HepG2 (cell line): ENCODE measurements around the gene CACNA1I. TPM values are rescaled to one million over a fixed set of nuclear protein-coding genes. Genes with fewer than 3 reads are reported as not detected.

Source experiments
- ATF7 ChIP-seq, 2 experiments: fragments of 450-650 bp in 1 of 2; sonication (generic) in 1 of 2; formaldehyde crosslinking in 1 of 2; IDR thresholded peaks; 2 replicates each; pipeline versions ENCODE4 v1.4.0 to v1.6.1; 2016 to 2020; ENCODE audit warnings: antibody characterized with exemption in 1 of 2, mild to moderate bottlenecking in 1 of 2, missing genetic modification reagents in 1 of 2
- CCAR2 ChIP-seq: fragments of 200-400 bp; formaldehyde crosslinking; optimal IDR thresholded peaks from 2 replicates; pipeline ENCODE3; 2018; ENCODE audit warnings: low read depth, mild to moderate bottlenecking, low read length, moderate library complexity
- DPF2 ChIP-seq: sonication (generic); formaldehyde crosslinking; IDR thresholded peaks from 2 replicates; pipeline ENCODE4 v1.4.0; 2020; ENCODE audit warnings: mild to moderate bottlenecking, low read depth, missing genetic modification reagents, borderline replicate concordance
- FOXP1 ChIP-seq, 2 experiments: fragments of 450-650 bp in 1 of 2; IDR thresholded peaks; 2 replicates each; pipeline ENCODE4 v1.6.1; 2017 to 2018; ENCODE audit warnings: antibody characterized with exemption in 1 of 2
- GATAD2A ChIP-seq: IDR thresholded peaks from 2 replicates; pipeline ENCODE4 v1.6.1; 2016
- HOXA7 ChIP-seq: sonication (generic); formaldehyde crosslinking; IDR thresholded peaks from 2 replicates; pipeline ENCODE4 v1.8.1; 2022; ENCODE audit warnings: mild to moderate bottlenecking, missing genetic modification reagents, moderate library complexity
- ISX ChIP-seq: sonication (generic); formaldehyde crosslinking; conservative IDR thresholded peaks from 2 replicates; pipeline ENCODE4 v1.5.0; 2020; ENCODE audit warnings: missing genetic modification reagents
- KDM2A ChIP-seq: sonication (generic); formaldehyde crosslinking; IDR thresholded peaks from 2 replicates; pipeline ENCODE4 v1.4.0; 2020; ENCODE audit warnings: low read depth, missing genetic modification reagents, borderline replicate concordance
- PHF20 ChIP-seq: sonication (generic); formaldehyde crosslinking; IDR thresholded peaks from 2 replicates; pipeline ENCODE4 v1.5.0; 2020; ENCODE audit warnings: mild to moderate bottlenecking, missing genetic modification reagents
- SP4 ChIP-seq: sonication (generic); formaldehyde crosslinking; IDR thresholded peaks from 2 replicates; pipeline ENCODE4 v1.8.1; 2023; ENCODE audit warnings: mild to moderate bottlenecking, missing genetic modification reagents
- SRSF9 ChIP-seq: fragments of 200-400 bp; formaldehyde crosslinking; IDR thresholded peaks from 2 replicates; pipeline ENCODE4 v1.6.1; 2018; ENCODE audit warnings: borderline replicate concordance, mild to moderate bottlenecking, low read depth, low read length; ENCODE audit not compliant: insufficient read depth, poor library complexity, severe bottlenecking
- SUZ12 ChIP-seq: fragments of 150-350 bp; IDR thresholded peaks from 2 replicates; pipeline ENCODE4 v1.6.1; 2014; ENCODE audit warnings: low read depth, low read length
- TMF1 ChIP-seq: sonication (generic); formaldehyde crosslinking; IDR thresholded peaks from 2 replicates; pipeline ENCODE4 v1.8.1; 2022; ENCODE audit warnings: low read depth, missing genetic modification reagents
- XBP1 ChIP-seq: sonication (generic); formaldehyde crosslinking; IDR thresholded peaks from 2 replicates; pipeline ENCODE4 v1.5.0; 2020; ENCODE audit warnings: missing genetic modification reagents
- ZFP36 ChIP-seq: fragments of 150-350 bp; IDR thresholded peaks from 2 replicates; pipeline ENCODE4 v1.6.1; 2018; ENCODE audit warnings: borderline replicate concordance, low read length, low read depth; ENCODE audit not compliant: partially characterized antibody
- ZKSCAN5 ChIP-seq: sonication (generic); formaldehyde crosslinking; IDR thresholded peaks from 2 replicates; pipeline ENCODE4 v1.5.1; 2020; ENCODE audit warnings: mild to moderate bottlenecking, missing genetic modification reagents
- ZMAT3 ChIP-seq: sonication (generic); formaldehyde crosslinking; conservative IDR thresholded peaks from 2 replicates; pipeline ENCODE4 v1.7.0; 2021; ENCODE audit warnings: missing genetic modification reagents
- ZNF367 ChIP-seq: sonication (generic); formaldehyde crosslinking; IDR thresholded peaks from 2 replicates; pipeline ENCODE4 v1.4.0; 2020; ENCODE audit warnings: missing genetic modification reagents, borderline replicate concordance
- ZNF484 ChIP-seq: sonication (generic); formaldehyde crosslinking; IDR thresholded peaks from 2 replicates; pipeline ENCODE4 v1.5.1; 2020; ENCODE audit warnings: mild to moderate bottlenecking, low read depth, missing genetic modification reagents, borderline replicate concordance
- ZNF589 ChIP-seq: sonication (generic); formaldehyde crosslinking; conservative IDR thresholded peaks from 2 replicates; pipeline ENCODE4 v1.8.0; 2022; ENCODE audit warnings: mild to moderate bottlenecking, moderate library complexity, missing genetic modification reagents
- ZNF614 ChIP-seq: IDR thresholded peaks from 2 replicates; pipeline ENCODE4 v1.6.1; 2018; ENCODE audit warnings: missing biosample characterization, missing genetic modification reagents, inconsistent platforms, borderline replicate concordance
- ZNF891 ChIP-seq: sonication (generic); formaldehyde crosslinking; IDR thresholded peaks from 2 replicates; pipeline ENCODE4 v1.5.0; 2020; ENCODE audit warnings: mild to moderate bottlenecking, missing genetic modification reagents
- ZSCAN12 ChIP-seq: sonication (generic); formaldehyde crosslinking; IDR thresholded peaks from 2 replicates; pipeline ENCODE4 v1.9.0; 2021; ENCODE audit warnings: mild to moderate bottlenecking, missing genetic modification reagents
- polyA plus RNA-seq, 8 experiments: library from polyadenylated mRNA; depleted of rRNA in 3 of 8; stranded (reverse) in 7 of 8; unstranded in 1 of 8; fragments of >200 nt; fragmentation: Illumina TruSeq in 4 of 8; extraction: Trizol in 4 of 8; gene quantifications; 2 replicates each; pipeline versions ENCODE4 v1.2.1 to v1.2.3, GENCODE V29; 2011 to 2016; ENCODE audit warnings: low read depth in 4 of 8, missing spikeins in 1 of 8, mixed read lengths in 1 of 8; ENCODE audit not compliant: insufficient read depth in 1 of 8
- total RNA-seq, 5 experiments: library from RNA; depleted of rRNA; stranded (reverse); fragments of >200 nt; fragmentation: Illumina TruSeq; extraction: Trizol; gene quantifications; 2 replicates each; pipeline ENCODE4 v1.2.3, GENCODE V29; 2016; ENCODE audit warnings: low read depth in 1 of 5
- TF ChIP-seq, protein P1 (sequence below): sonication (generic); formaldehyde crosslinking; IDR thresholded peaks from 2 replicates; pipeline ENCODE4 v1.9.0; 2022; ENCODE audit warnings: low read depth, missing genetic modification reagents
- TF ChIP-seq, protein P2 (sequence below): sonication (generic); formaldehyde crosslinking; IDR thresholded peaks from 2 replicates; pipeline ENCODE4 v1.5.0; 2020; ENCODE audit warnings: missing genetic modification reagents
- TF ChIP-seq, protein P3 (sequence below): sonication (generic); formaldehyde crosslinking; IDR thresholded peaks from 2 replicates; pipeline ENCODE4 v1.5.1; 2020; ENCODE audit warnings: missing genetic modification reagents, mild to moderate bottlenecking, borderline replicate concordance

The CACNA1I gene
- total and polyA plus RNA-seq, 2 of the 13 experiments (the other 11 are each of a cell fraction or from before 2014, with no cell fraction given), result not detected

DNA sequence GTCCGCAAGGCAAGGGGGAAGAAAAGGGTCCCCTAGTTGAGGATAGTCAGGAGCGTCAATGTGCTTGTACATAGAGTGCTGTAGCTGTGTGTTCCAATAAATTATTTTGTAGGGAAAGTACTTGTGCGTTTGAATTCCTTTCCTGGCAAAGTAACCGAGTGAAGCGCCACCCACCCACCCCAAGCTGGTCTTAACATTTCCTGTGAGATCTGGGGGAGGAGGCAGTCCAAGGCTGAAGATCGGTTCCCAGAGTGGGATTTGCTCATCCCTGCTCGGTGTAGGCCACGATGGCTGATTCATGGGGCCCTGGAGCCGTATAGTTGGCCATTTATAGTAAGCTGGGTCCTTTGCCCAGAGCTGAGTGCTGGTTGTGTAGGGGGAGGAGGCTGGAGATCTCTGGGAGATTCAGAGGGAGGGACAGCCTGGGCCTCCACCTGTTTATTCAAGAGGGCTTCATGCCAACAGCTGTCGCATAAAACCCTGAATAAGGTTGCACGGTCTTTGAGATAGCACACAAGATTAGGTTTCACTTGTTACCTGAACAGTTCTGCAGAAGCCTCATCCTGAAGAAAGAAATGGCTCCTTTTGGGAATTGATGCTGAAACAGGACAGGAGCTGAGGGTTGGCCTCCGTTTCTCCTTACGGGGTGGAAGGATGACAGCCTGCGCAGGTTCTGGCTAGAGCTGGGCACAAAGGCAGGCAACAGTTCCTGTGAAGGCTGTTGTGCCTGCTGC is 47.8 kb upstream of the CACNA1I start (continued):
- TF ChIP-seq ATF7 (IDR thresholded peaks at IDR 0.05) (no peak), ATF7 (CRISPR knock-in tag; IDR thresholded peaks at IDR 0.05) (no peak), HOXA7 (CRISPR knock-in tag) (no peak), ISX (CRISPR knock-in tag) (no peak), SRSF9 (no peak), PHF20 (CRISPR knock-in tag) (no peak), SP4 (CRISPR knock-in tag) (no peak), FOXP1 (IDR thresholded peaks at IDR 0.05) (no peak), FOXP1 (CRISPR knock-in tag; IDR thresholded peaks at IDR 0.05) (no peak), SUZ12 (no peak), KDM2A (no peak), TMF1 (no peak), ZFP36 (no peak), ZMAT3 (CRISPR knock-in tag) (no peak), GATAD2A (no peak), DPF2 (no peak), CCAR2 (no peak), ZNF589 (CRISPR knock-in tag) (no peak), ZNF484 (CRISPR knock-in tag) (no peak), ZNF891 (CRISPR knock-in tag) (no peak), ZKSCAN5 (CRISPR knock-in tag) (no peak), XBP1 (no peak), ZNF614 (CRISPR knock-in tag) (no peak; the same call in 1 of the 2 replicates), ZNF367 (CRISPR knock-in tag) (no peak), ZSCAN12 (CRISPR knock-in tag) (no peak)
- TF ChIP-seq, protein P1, sequence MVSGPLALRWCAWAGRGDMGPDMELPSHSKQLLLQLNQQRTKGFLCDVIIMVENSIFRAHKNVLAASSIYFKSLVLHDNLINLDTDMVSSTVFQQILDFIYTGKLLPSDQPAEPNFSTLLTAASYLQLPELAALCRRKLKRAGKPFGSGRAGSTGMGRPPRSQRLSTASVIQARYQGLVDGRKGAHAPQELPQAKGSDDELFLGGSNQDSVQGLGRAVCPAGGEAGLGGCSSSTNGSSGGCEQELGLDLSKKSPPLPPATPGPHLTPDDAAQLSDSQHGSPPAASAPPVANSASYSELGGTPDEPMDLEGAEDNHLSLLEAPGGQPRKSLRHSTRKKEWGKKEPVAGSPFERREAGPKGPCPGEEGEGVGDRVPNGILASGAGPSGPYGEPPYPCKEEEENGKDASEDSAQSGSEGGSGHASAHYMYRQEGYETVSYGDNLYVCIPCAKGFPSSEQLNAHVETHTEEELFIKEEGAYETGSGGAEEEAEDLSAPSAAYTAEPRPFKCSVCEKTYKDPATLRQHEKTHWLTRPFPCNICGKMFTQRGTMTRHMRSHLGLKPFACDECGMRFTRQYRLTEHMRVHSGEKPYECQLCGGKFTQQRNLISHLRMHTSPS, result no peak
- TF ChIP-seq, protein P2, sequence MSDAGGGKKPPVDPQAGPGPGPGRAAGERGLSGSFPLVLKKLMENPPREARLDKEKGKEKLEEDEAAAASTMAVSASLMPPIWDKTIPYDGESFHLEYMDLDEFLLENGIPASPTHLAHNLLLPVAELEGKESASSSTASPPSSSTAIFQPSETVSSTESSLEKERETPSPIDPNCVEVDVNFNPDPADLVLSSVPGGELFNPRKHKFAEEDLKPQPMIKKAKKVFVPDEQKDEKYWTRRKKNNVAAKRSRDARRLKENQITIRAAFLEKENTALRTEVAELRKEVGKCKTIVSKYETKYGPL (CRISPR knock-in tag), result no peak
- TF ChIP-seq, protein P3, sequence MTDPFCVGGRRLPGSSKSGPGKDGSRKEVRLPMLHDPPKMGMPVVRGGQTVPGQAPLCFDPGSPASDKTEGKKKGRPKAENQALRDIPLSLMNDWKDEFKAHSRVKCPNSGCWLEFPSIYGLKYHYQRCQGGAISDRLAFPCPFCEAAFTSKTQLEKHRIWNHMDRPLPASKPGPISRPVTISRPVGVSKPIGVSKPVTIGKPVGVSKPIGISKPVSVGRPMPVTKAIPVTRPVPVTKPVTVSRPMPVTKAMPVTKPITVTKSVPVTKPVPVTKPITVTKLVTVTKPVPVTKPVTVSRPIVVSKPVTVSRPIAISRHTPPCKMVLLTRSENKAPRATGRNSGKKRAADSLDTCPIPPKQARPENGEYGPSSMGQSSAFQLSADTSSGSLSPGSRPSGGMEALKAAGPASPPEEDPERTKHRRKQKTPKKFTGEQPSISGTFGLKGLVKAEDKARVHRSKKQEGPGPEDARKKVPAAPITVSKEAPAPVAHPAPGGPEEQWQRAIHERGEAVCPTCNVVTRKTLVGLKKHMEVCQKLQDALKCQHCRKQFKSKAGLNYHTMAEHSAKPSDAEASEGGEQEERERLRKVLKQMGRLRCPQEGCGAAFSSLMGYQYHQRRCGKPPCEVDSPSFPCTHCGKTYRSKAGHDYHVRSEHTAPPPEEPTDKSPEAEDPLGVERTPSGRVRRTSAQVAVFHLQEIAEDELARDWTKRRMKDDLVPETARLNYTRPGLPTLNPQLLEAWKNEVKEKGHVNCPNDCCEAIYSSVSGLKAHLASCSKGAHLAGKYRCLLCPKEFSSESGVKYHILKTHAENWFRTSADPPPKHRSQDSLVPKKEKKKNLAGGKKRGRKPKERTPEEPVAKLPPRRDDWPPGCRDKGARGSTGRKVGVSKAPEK (CRISPR knock-in tag), result no peak
